K562 (cell line): ENCODE measurements around the gene ASPHD2. TPM values are rescaled to one million over a fixed set of nuclear protein-coding genes. Genes with fewer than 3 reads are reported as not detected.

ENCODE experiments used
- ATAC-seq: fragments of 200-7000 bp; cut with Tn5 transposase; 3 replicates; pipeline ENCODE4 v1.9.1; 2020; ENCODE audit warnings: moderate library complexity
- BruUV-seq: library from RNA; stranded (reverse); fragments of 400-500 nt; replicated peaks from 2 replicates; lab custom pipeline; 2021; lab: Mats Ljungman, UMichigan
- CTCF ChIA-PET: fragments of 300-600 bp; formaldehyde crosslinking; extraction: SDS; loops from one replicate; lab custom pipeline; 2021; ENCODE audit warnings: low intra/inter-chr PET ratio; lab: Yijun Ruan, JAX
- POLR2A ChIA-PET: fragments of 300-600, 350-650 bp; sonication (Branson Sonifier 250); formaldehyde crosslinking; extraction: SDS; loops from one replicate; lab custom pipeline; 2021; ENCODE audit warnings: antibody characterized with exemption, inconsistent platforms; lab: Yijun Ruan, JAX
- DNase-seq, 4 experiments: peaks; one replicate each; pipeline versions ENCODE4 v3.0.0 to v3.0.0-alpha.2; 2011 to 2018; ENCODE audit warnings: low spot score in 3 of 4, mixed read lengths in 3 of 4; ENCODE audit errors: extremely low read depth in 1 of 4
- FAIRE-seq: peaks from 2 replicates; lab custom pipeline; 2011; peaks lifted over from hg19 to GRCh38; lab: Jason Lieb, UNC
- H2AFZ ChIP-seq: 2 replicates; pipeline ENCODE4 v1.6.0; 2011; ENCODE audit warnings: low read depth, low read length, control low read depth, inconsistent platforms
- H3K27ac ChIP-seq: fragments of 200-600 bp; 3 replicates; pipeline ENCODE4 v1.8.0; 2011; ENCODE audit warnings: low read depth, mild to moderate bottlenecking, control low read depth, inconsistent platforms, low read length, moderate library complexity, mixed read lengths; ENCODE audit errors: extremely low read depth
- H3K27me3 ChIP-seq, 2 experiments: fragments of 300-600 bp in 1 of 2; 2 replicates in 1 of 2; 3 replicates in 1 of 2; pipeline versions ENCODE4 v1.6.0 to v1.8.0; 2011; ENCODE audit warnings: inconsistent platforms in 2 of 2, low read length in 2 of 2, mild to moderate bottlenecking in 1 of 2, mixed read lengths in 1 of 2, moderate library complexity in 1 of 2; ENCODE audit not compliant: control insufficient read depth in 2 of 2, insufficient read depth in 2 of 2
- H3K36me3 ChIP-seq: fragments of 300-600 bp; 3 replicates; pipeline ENCODE4 v1.8.0; 2011; ENCODE audit warnings: mild to moderate bottlenecking, low read length, inconsistent platforms; ENCODE audit not compliant: control insufficient read depth, insufficient read depth
- H3K4me1 ChIP-seq, 2 experiments: fragments of 200-600 bp in 1 of 2; replicated peaks in 1 of 2; 2 replicates in 1 of 2; 3 replicates in 1 of 2; pipeline versions ENCODE4 v1.5.1 to v1.8.0; 2011; ENCODE audit warnings: inconsistent platforms in 2 of 2, low read length in 2 of 2, mild to moderate bottlenecking in 1 of 2, mixed read lengths in 1 of 2, moderate library complexity in 1 of 2; ENCODE audit not compliant: control insufficient read depth in 2 of 2, insufficient read depth in 2 of 2
- H3K4me2 ChIP-seq: 2 replicates; pipeline ENCODE4 v1.6.1; 2011; ENCODE audit warnings: low read length, control low read depth, inconsistent platforms, mixed read lengths; ENCODE audit not compliant: insufficient read depth
- H3K4me3 ChIP-seq: fragments of 200-600 bp; sonication (generic), shearing (Covaris generic); 2 replicates; pipeline ENCODE4 v1.5.1; 2016; ENCODE audit warnings: control low read depth, inconsistent platforms
- H3K79me2 ChIP-seq: fragments of 200-600 bp; 3 replicates; pipeline ENCODE4 v1.8.0; 2011; ENCODE audit warnings: low read length, inconsistent platforms; ENCODE audit not compliant: control insufficient read depth, insufficient read depth
- H3K9ac ChIP-seq, 2 experiments: 2 replicates each; pipeline versions ENCODE4 v1.6.0 to v1.6.1; 2011; ENCODE audit warnings: low read depth in 2 of 2, low read length in 2 of 2, control low read depth in 1 of 2, inconsistent platforms in 1 of 2, mild to moderate bottlenecking in 1 of 2, mixed read lengths in 1 of 2; ENCODE audit not compliant: insufficient read depth in 1 of 2
- H3K9me1 ChIP-seq: one replicate; pipeline ENCODE4 v1.6.0; 2011; ENCODE audit warnings: inconsistent platforms, mild to moderate bottlenecking, low read length, moderate library complexity; ENCODE audit not compliant: control insufficient read depth, insufficient read depth
- H3K9me3 ChIP-seq: replicated peaks from 2 replicates; pipeline ENCODE4 v1.5.1; 2011; ENCODE audit warnings: low read depth, low read length, inconsistent platforms; ENCODE audit not compliant: control insufficient read depth, insufficient read depth
- H4K20me1 ChIP-seq: replicated peaks from 2 replicates; pipeline ENCODE4 v1.6.1; 2011; ENCODE audit warnings: low read length, inconsistent platforms, mixed read lengths; ENCODE audit not compliant: control insufficient read depth, insufficient read depth
- BRD4 ChIP-seq: fragments of 200-600 bp; sonication (generic); IDR thresholded peaks from 2 replicates; pipeline ENCODE4 v1.6.1; 2017; ENCODE audit warnings: inconsistent platforms
- BRD9 ChIP-seq: fragments of 450-650 bp; IDR thresholded peaks from 2 replicates; pipeline ENCODE4 v1.6.1; 2018; ENCODE audit warnings: low read depth; ENCODE audit not compliant: partially characterized antibody
- KLF10 ChIP-seq: fragments of 250-450 bp; sonication (Bioruptor Pico); IDR thresholded peaks from 2 replicates; pipeline ENCODE4 v1.6.1; 2021; ENCODE audit warnings: matching md5 sums
- OTX1 ChIP-seq: fragments of 450-650 bp; formaldehyde crosslinking; IDR thresholded peaks from 2 replicates; pipeline ENCODE4 v1.4.0; 2022; ENCODE audit warnings: mild to moderate bottlenecking
- TAF9B ChIP-seq: fragments of 450-650 bp; IDR thresholded peaks from 2 replicates; pipeline ENCODE4 v1.6.1; 2018; ENCODE audit warnings: mild to moderate bottlenecking; ENCODE audit not compliant: partially characterized antibody
- ZEB2 ChIP-seq: fragments of 450-650 bp; IDR thresholded peaks from 2 replicates; pipeline ENCODE4 v1.6.1; 2016
- ZNF551 ChIP-seq: fragments of 250-450 bp; sonication (Bioruptor Pico); IDR thresholded peaks from 2 replicates; pipeline ENCODE4 v1.5.0; 2021; ENCODE audit warnings: mild to moderate bottlenecking, moderate library complexity
- WGBS: fragments of 100-300 bp; shearing (Covaris generic); methylation state at CpG from one replicate; pipeline ENCODE4 v1.1.6; 2016; ENCODE audit warnings: low coverage, mixed read lengths; ENCODE audit not compliant: insufficient coverage; ENCODE audit errors: missing lambda C conversion rate; 5-methylcytosine and 5-hydroxymethylcytosine counted together
- in situ Hi-C: fragments of 300-500 bp; cut with MboI; formaldehyde crosslinking; loops from 4 replicates; pipeline ENCODE4 v1.15.0; 2018; ENCODE audit warnings: inconsistent platforms, mixed read lengths
- intact Hi-C: fragments of 100-400 bp; cut with micrococcal nuclease; formaldehyde crosslinking; loops from 2 replicates; pipeline ENCODE4 v1.14.2; 2022
- polyA plus RNA-seq, 8 experiments: library from polyadenylated mRNA; depleted of rRNA in 4 of 8; stranded (reverse) in 5 of 8; unstranded in 3 of 8; fragments of >200 nt; fragmentation: Nextera tagmentation in 2 of 8; fragmentation: Illumina TruSeq in 1 of 8; extraction: Ambion mirVana in 2 of 8; extraction: Trizol in 1 of 8; gene quantifications; 2 replicates each; pipeline versions ENCODE4 v1.2.1 to v1.2.3, GENCODE V29; 2011 to 2014; ENCODE audit warnings: inconsistent platforms in 1 of 8, missing spikeins in 1 of 8
- total RNA-seq, 7 experiments: library from RNA; depleted of rRNA in 6 of 7; stranded (reverse); fragments of >200 nt in 6 of 7; fragmentation: Illumina TruSeq in 2 of 7; extraction: Trizol in 2 of 7; gene quantifications; 2 replicates each; pipeline versions ENCODE4 v1.2.1 to v1.2.3, GENCODE V29; 2011 to 2021; ENCODE audit warnings: low replicate concordance in 1 of 7
- TF ChIP-seq, protein P1 (sequence below), 2 experiments: fragments of 450-650 bp; formaldehyde crosslinking in 1 of 2; IDR thresholded peaks; 2 replicates each; pipeline versions ENCODE4 v1.4.0 to v1.6.1; 2014 to 2020; ENCODE audit warnings: mild to moderate bottlenecking in 2 of 2, borderline replicate concordance in 1 of 2, low read depth in 1 of 2
- TF ChIP-seq, protein P2 (sequence below): IDR thresholded peaks from 3 replicates; pipeline ENCODE4 v1.6.1; 2011; ENCODE audit warnings: borderline replicate concordance, mild to moderate bottlenecking; ENCODE audit not compliant: insufficient read length, insufficient read depth
- TF ChIP-seq, protein P3 (sequence below): fragments of 450-650 bp; IDR thresholded peaks from 2 replicates; pipeline ENCODE4 v1.6.1; 2016; ENCODE audit warnings: missing biosample characterization, missing genetic modification characterization
- TF ChIP-seq, protein P4 (sequence below), 2 experiments: fragments of 250-450 bp in 1 of 2; fragments of 450-650 bp in 1 of 2; sonication (Bioruptor Pico) in 1 of 2; IDR thresholded peaks; 2 replicates each; pipeline versions ENCODE4 v1.6.1 to v1.8.0; 2016 to 2021; ENCODE audit warnings: mild to moderate bottlenecking in 2 of 2, moderate library complexity in 2 of 2, missing compliant biosample characterization in 1 of 2, missing genetic modification characterization in 1 of 2

The ASPHD2 gene
- total and polyA plus RNA-seq, 9 of the 15 experiments (the other 6 are each of a cell fraction or from before 2014, with no cell fraction given) = 0.18 to 0.64 (median 0.36) TPM

DNA sequence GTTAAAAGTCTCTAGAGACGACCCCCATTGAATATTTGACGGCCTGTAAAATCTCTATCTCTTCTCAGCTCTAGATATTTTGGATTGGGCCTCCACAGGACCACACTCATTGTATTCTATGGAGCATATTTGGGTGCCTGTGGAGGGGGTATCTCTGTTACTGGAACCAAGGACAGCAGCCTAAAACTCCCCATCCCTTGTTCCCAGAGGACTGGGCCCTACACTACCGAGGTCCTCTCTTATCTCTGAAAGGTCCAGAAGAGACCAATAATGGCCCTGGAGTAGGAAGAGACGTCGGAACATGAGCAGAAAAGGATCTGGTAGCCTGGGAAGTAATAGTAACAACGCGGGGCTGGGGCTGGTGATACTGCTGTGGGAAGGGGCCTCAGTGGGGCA lies 54.0 kb downstream of the ASPHD2 start:
- ChIA-PET POLR2A (interaction anchor here (0.6 to 4.5 kb wide), 7 partner anchors 10 to 190 kb away, joined by 3 to 35 read pairs (median 4); partner anchors contain the start of gene TFIP11), CTCF (no interaction called here)
- Histone ChIP-seq H3K9me1 (no peaks in the 10 kb centered on the region), H3K4me1 (peaks cover 14 to 40% of the 10 kb centered on the region in 2 experiments; a peak in 4 of 5 replicates), H3K79me2 (peaks cover 91% of the 10 kb centered on the region), H3K9ac (peak overlapping the region; percentile 71 to 96), H4K20me1 (no peaks in the 10 kb centered on the region), H3K36me3 (peaks cover 36% of the 10 kb centered on the region; the same call in 2 of the 3 replicates), H3K4me3 (peak overlapping the region; percentile 89), H3K4me2 (peak overlapping the region; percentile 97), H2AFZ (peak overlapping the region; percentile 70; the same call in 1 of the 2 replicates), H3K9me3 (no peaks in the 10 kb centered on the region), H3K27me3 (no peaks in the 10 kb centered on the region), H3K27ac (peak overlapping the region; percentile 86)
- in situ Hi-C loops = no loop called here
- DNase-seq (peak in 1 of 4 experiments; percentile 17), FAIRE-seq (no peak), ATAC-seq (peak; percentile 12)
- intact Hi-C loops = loop anchor here (10.0 kb wide), 1 partner anchor 102 kb away; no protein-coding TSS in a partner anchor
- no TSS peak for BruUV-seq
- WGBS = 1% methylated on average over 6 of the region's 7 CpGs
- TF ChIP-seq BRD4 (no peak), OTX1 (CRISPR knock-in tag) (no peak), BRD9 (peak; percentile 12), ZEB2 (no peak), KLF10 (CRISPR knock-in tag) (no peak), TAF9B (no peak), ZNF551 (no peak)
- TF ChIP-seq, protein P1, sequence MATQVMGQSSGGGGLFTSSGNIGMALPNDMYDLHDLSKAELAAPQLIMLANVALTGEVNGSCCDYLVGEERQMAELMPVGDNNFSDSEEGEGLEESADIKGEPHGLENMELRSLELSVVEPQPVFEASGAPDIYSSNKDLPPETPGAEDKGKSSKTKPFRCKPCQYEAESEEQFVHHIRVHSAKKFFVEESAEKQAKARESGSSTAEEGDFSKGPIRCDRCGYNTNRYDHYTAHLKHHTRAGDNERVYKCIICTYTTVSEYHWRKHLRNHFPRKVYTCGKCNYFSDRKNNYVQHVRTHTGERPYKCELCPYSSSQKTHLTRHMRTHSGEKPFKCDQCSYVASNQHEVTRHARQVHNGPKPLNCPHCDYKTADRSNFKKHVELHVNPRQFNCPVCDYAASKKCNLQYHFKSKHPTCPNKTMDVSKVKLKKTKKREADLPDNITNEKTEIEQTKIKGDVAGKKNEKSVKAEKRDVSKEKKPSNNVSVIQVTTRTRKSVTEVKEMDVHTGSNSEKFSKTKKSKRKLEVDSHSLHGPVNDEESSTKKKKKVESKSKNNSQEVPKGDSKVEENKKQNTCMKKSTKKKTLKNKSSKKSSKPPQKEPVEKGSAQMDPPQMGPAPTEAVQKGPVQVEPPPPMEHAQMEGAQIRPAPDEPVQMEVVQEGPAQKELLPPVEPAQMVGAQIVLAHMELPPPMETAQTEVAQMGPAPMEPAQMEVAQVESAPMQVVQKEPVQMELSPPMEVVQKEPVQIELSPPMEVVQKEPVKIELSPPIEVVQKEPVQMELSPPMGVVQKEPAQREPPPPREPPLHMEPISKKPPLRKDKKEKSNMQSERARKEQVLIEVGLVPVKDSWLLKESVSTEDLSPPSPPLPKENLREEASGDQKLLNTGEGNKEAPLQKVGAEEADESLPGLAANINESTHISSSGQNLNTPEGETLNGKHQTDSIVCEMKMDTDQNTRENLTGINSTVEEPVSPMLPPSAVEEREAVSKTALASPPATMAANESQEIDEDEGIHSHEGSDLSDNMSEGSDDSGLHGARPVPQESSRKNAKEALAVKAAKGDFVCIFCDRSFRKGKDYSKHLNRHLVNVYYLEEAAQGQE (IDR thresholded peaks at IDR 0.05; ENCODE audit: borderline replicate concordance) = peak; percentile 63
- TF ChIP-seq, protein P1 (CRISPR knock-in tag; IDR thresholded peaks at IDR 0.05; ENCODE audit: low read depth) = no peak
- TF ChIP-seq, protein P2, sequence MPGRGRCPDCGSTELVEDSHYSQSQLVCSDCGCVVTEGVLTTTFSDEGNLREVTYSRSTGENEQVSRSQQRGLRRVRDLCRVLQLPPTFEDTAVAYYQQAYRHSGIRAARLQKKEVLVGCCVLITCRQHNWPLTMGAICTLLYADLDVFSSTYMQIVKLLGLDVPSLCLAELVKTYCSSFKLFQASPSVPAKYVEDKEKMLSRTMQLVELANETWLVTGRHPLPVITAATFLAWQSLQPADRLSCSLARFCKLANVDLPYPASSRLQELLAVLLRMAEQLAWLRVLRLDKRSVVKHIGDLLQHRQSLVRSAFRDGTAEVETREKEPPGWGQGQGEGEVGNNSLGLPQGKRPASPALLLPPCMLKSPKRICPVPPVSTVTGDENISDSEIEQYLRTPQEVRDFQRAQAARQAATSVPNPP = no peak
- TF ChIP-seq, protein P3, sequence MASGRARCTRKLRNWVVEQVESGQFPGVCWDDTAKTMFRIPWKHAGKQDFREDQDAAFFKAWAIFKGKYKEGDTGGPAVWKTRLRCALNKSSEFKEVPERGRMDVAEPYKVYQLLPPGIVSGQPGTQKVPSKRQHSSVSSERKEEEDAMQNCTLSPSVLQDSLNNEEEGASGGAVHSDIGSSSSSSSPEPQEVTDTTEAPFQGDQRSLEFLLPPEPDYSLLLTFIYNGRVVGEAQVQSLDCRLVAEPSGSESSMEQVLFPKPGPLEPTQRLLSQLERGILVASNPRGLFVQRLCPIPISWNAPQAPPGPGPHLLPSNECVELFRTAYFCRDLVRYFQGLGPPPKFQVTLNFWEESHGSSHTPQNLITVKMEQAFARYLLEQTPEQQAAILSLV (tag) = no peak
- TF ChIP-seq, protein P4, sequence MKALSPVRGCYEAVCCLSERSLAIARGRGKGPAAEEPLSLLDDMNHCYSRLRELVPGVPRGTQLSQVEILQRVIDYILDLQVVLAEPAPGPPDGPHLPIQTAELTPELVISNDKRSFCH (CRISPR knock-in tag; IDR thresholded peaks at IDR 0.05) = no peak
- TF ChIP-seq, protein P4 (tag; IDR thresholded peaks at IDR 0.05) = no peak
